ENCODE results near the gene ZFP42.
"Not testable (repeated sequence)": the region's sequence is repeated elsewhere in the genome, so short reads cannot be mapped to it uniquely, and the experiment has no call there.

Gene ZFP42

GRCh38 chr4:187995322-187996207 lies at the start of gene ZFP42:
TSS of gene ZFP42 (plus strand) at chr4:187995771. CDS start at chr4:188002808, 7,037 bp downstream.
- no peak for DNase-seq

- no peak for DNase-seq
Observed at GRCh38 chr4:187961171-187961570, 34.4 kb upstream of the ZFP42 start.

- DNase-seq = no peak
Observed at GRCh38 chr4:187961961-187962360, 33.6 kb upstream of the ZFP42 start.

GRCh38 chr4:187962926-187963325 lies 32.6 kb upstream of the ZFP42 start:
- DNase-seq = no peak

GRCh38 chr4:187965726-187966125 lies 29.8 kb upstream of the ZFP42 start:
- DNase-seq = no peak

GRCh38 chr4:187972135-187972534 lies 23.4 kb upstream of the ZFP42 start:
- DNase-seq = no peak

- DNase-seq = no peak
Observed at GRCh38 chr4:187983746-187984145, 11.8 kb upstream of the ZFP42 start.

GRCh38 chr4:187992971-187993370 lies 2.6 kb upstream of the ZFP42 start:
- no peak for DNase-seq

- no peak for DNase-seq
Observed at GRCh38 chr4:187993827-187994226, 1.7 kb upstream of the ZFP42 start.

GRCh38 chr4:187996502-187997177 lies 1.1 kb downstream of the ZFP42 start:
- DNase-seq = no peak

- DNase-seq = not testable (repeated sequence)
Observed at GRCh38 chr4:187997991-187998390, 2.4 kb downstream of the ZFP42 start.

GRCh38 chr4:187999406-187999932 lies 3.9 kb downstream of the ZFP42 start:
- DNase-seq = no peak

- DNase-seq = no peak
Observed at GRCh38 chr4:188002323-188002722, 6.8 kb downstream of the ZFP42 start.

- DNase-seq = no peak
Observed at GRCh38 chr4:188002751-188003150, 7.2 kb downstream of the ZFP42 start.

- DNase-seq = no peak
Observed at GRCh38 chr4:188005561-188005960, 10.0 kb downstream of the ZFP42 start.

GRCh38 chr4:188006285-188006848 lies 10.8 kb downstream of the ZFP42 start:
- no peak for DNase-seq

GRCh38 chr4:188008377-188008776 lies 12.8 kb downstream of the ZFP42 start:
- no peak for DNase-seq

- DNase-seq = no peak
Observed at GRCh38 chr4:188012426-188012945, 16.9 kb downstream of the ZFP42 start.

GRCh38 chr4:188015025-188015940 lies 19.7 kb downstream of the ZFP42 start:
- no peak for DNase-seq

- DNase-seq = no peak
Observed at GRCh38 chr4:188016754-188017153, 21.2 kb downstream of the ZFP42 start.

GRCh38 chr4:188018262-188018661 lies 22.7 kb downstream of the ZFP42 start:
- DNase-seq = no peak

GRCh38 chr4:188021548-188022249 lies 26.1 kb downstream of the ZFP42 start:
- no peak for DNase-seq

Measured in NCI-H524 treated with DMSO at 0.1 percent for 48 hours (cell line).